Smooth muscle cell (in vitro differentiated cells): ENCODE measurements around the gene CAMK2D. TPM values are rescaled to one million over a fixed set of nuclear protein-coding genes. Genes with fewer than 3 reads are reported as not detected.

Experiments
- DNase-seq: peaks from one replicate; lab custom pipeline; 2025; ENCODE audit not compliant: unreplicated experiment; lab: John Stamatoyannopoulos, UW
- H2AFZ ChIP-seq: fragments of 200-600 bp; sonication (generic); 2 replicates; pipeline ENCODE4 v1.6.0; 2016; ENCODE audit warnings: antibody characterized with exemption, low read depth, mild to moderate bottlenecking
- H3F3A ChIP-seq: fragments of 200-600 bp; sonication (generic); 2 replicates; pipeline ENCODE4 v1.6.0; 2017; ENCODE audit warnings: antibody characterized with exemption, low read depth
- H3K27ac ChIP-seq: fragments of 200-600 bp; sonication (generic); 2 replicates; pipeline ENCODE4 v1.5.1; 2016; ENCODE audit warnings: low read depth, mild to moderate bottlenecking
- H3K27me3 ChIP-seq: fragments of 200-600 bp; sonication (generic); 2 replicates; pipeline ENCODE4 v1.6.1; 2016; ENCODE audit warnings: low read depth, mild to moderate bottlenecking
- H3K36me3 ChIP-seq: fragments of 200-600 bp; sonication (generic); 2 replicates; pipeline ENCODE4 v1.5.1; 2016; ENCODE audit warnings: low read depth
- H3K4me1 ChIP-seq: fragments of 200-600 bp; sonication (generic); 2 replicates; pipeline ENCODE4 v1.5.1; 2016; ENCODE audit warnings: low read depth
- H3K4me2 ChIP-seq: fragments of 200-600 bp; sonication (generic); 2 replicates; pipeline ENCODE4 v1.6.0; 2016; ENCODE audit warnings: mild to moderate bottlenecking
- H3K4me3 ChIP-seq: fragments of 200-600 bp; sonication (generic); 2 replicates; pipeline ENCODE4 v1.5.1; 2016; ENCODE audit warnings: mild to moderate bottlenecking
- H3K79me2 ChIP-seq: fragments of 200-600 bp; sonication (generic); 2 replicates; pipeline ENCODE4 v1.6.0; 2016; ENCODE audit warnings: low read depth, mild to moderate bottlenecking
- H3K9ac ChIP-seq: fragments of 200-600 bp; sonication (generic); 2 replicates; pipeline ENCODE4 v1.6.0; 2016; ENCODE audit warnings: low read depth
- H3K9me3 ChIP-seq: fragments of 200-600 bp; sonication (generic); replicated peaks from 2 replicates; pipeline ENCODE4 v1.5.1; 2016; ENCODE audit warnings: low read depth
- H4K20me1 ChIP-seq: fragments of 200-600 bp; sonication (generic); 2 replicates; pipeline ENCODE4 v1.6.0; 2016; ENCODE audit warnings: low read depth
- CTCF ChIP-seq: fragments of 200-600 bp; sonication (generic); IDR thresholded peaks from 2 replicates; pipeline ENCODE4 v1.5.1; 2017; ENCODE audit warnings: borderline replicate concordance, mild to moderate bottlenecking, antibody characterized with exemption; ENCODE audit not compliant: insufficient read depth, poor library complexity, severe bottlenecking
- WGBS: methylation state at CpG from one replicate; pipeline ENCODE4 v1.1.7; 2016; ENCODE audit warnings: low lambda C conversion rate; 5-methylcytosine and 5-hydroxymethylcytosine counted together
- polyA plus RNA-seq: library from polyadenylated mRNA; unstranded; fragments of >200 nt; fragmentation: Nextera tagmentation; extraction: Ambion mirVana; gene quantifications from 2 replicates; pipeline ENCODE4 v1.2.1, GENCODE V29; 2016
- total RNA-seq: library from RNA; depleted of rRNA; stranded (reverse); fragments of >200 nt; gene quantifications from 2 replicates; pipeline ENCODE4 v1.2.3, GENCODE V29; 2014

CAMK2D gene
- total and polyA plus RNA-seq, 2 experiments from 2014 or later, result 17.2 to 36.0 TPM

GRCh38 chr4:113502906-113503305, 258.6 kb downstream of the CAMK2D start:
- Histone ChIP-seq H4K20me1 (no peaks in the 10 kb centered on the region), H3K36me3 (no peaks in the 10 kb centered on the region), H2AFZ (no peak overlapping the region), H3K27ac (no peak overlapping the region), H3K4me2 (no peak overlapping the region), H3K27me3 (no peaks in the 10 kb centered on the region), H3F3A (no peaks in the 10 kb centered on the region), H3K9ac (no peak overlapping the region), H3K79me2 (no peaks in the 10 kb centered on the region), H3K9me3 (no peaks in the 10 kb centered on the region), H3K4me3 (no peak overlapping the region), H3K4me1 (peaks cover 5% of the 10 kb centered on the region)
- no peak for DNase-seq
- no peak for TF ChIP-seq CTCF
- 71% methylated on average over 3 of the region's 3 CpGs for WGBS

- no peak overlapping the region for H3K4me2 ChIP-seq
Measured at GRCh38 chr4:113502476-113502875, 259.1 kb downstream of the CAMK2D start.

GRCh38 chr4:113500424-113500823, 261.1 kb downstream of the CAMK2D start:
- H3K79me2 ChIP-seq, result no peaks in the 10 kb centered on the region
- H3K36me3 ChIP-seq, result no peaks in the 10 kb centered on the region
- H3K9me3 ChIP-seq, result no peaks in the 10 kb centered on the region
- TF ChIP-seq CTCF, result no peak
- WGBS, result 98% methylated on average over 4 of the region's 4 CpGs
- no peak overlapping the region for H2AFZ ChIP-seq
- no peak overlapping the region for H3K4me2 ChIP-seq
- H3K27ac ChIP-seq, result no peak overlapping the region
- no peak overlapping the region for H3K4me3 ChIP-seq
- H4K20me1 ChIP-seq, result no peaks in the 10 kb centered on the region
- no peaks in the 10 kb centered on the region for H3F3A ChIP-seq
- no peak overlapping the region for H3K9ac ChIP-seq
- no peaks in the 10 kb centered on the region for H3K27me3 ChIP-seq
- H3K4me1 ChIP-seq, result peaks cover 5% of the 10 kb centered on the region
- DNase-seq, result no peak

More at GRCh38 chr4:113502476-113502875, 259.1 kb downstream of the CAMK2D start:
- H3F3A ChIP-seq, result no peaks in the 10 kb centered on the region
- no peaks in the 10 kb centered on the region for H3K79me2 ChIP-seq
- 97% methylated on average over 1 of the region's 1 CpG for WGBS
- no peaks in the 10 kb centered on the region for H4K20me1 ChIP-seq
- H3K27me3 ChIP-seq, result no peaks in the 10 kb centered on the region
- H2AFZ ChIP-seq, result no peak overlapping the region
- no peaks in the 10 kb centered on the region for H3K9me3 ChIP-seq
- no peak for TF ChIP-seq CTCF
- H3K9ac ChIP-seq, result no peak overlapping the region
- DNase-seq, result no peak
- H3K4me3 ChIP-seq, result no peak overlapping the region
- peaks cover 5% of the 10 kb centered on the region for H3K4me1 ChIP-seq
- no peak overlapping the region for H3K27ac ChIP-seq
- no peaks in the 10 kb centered on the region for H3K36me3 ChIP-seq

GRCh38 chr4:113499696-113500095, 261.8 kb downstream of the CAMK2D start:
- no peak overlapping the region for H3K4me2 ChIP-seq
- TF ChIP-seq CTCF, result no peak

More at GRCh38 chr4:113499696-113500095, 261.8 kb downstream of the CAMK2D start:
- no peaks in the 10 kb centered on the region for H4K20me1 ChIP-seq
- peaks cover 5% of the 10 kb centered on the region for H3K4me1 ChIP-seq
- DNase-seq, result no peak
- H3K4me3 ChIP-seq, result no peak overlapping the region
- no peaks in the 10 kb centered on the region for H3F3A ChIP-seq
- no peaks in the 10 kb centered on the region for H3K79me2 ChIP-seq
- H3K9me3 ChIP-seq, result no peaks in the 10 kb centered on the region
- no peak overlapping the region for H3K27ac ChIP-seq
- 82% methylated on average over 1 of the region's 1 CpG for WGBS
- H3K36me3 ChIP-seq, result no peaks in the 10 kb centered on the region
- H3K9ac ChIP-seq, result no peak overlapping the region
- H2AFZ ChIP-seq, result no peak overlapping the region
- H3K27me3 ChIP-seq, result no peaks in the 10 kb centered on the region
